GM12892 (cell line): ENCODE results near the gene CBS.

Experiments
- POLR2A ChIP-seq: IDR thresholded peaks from 2 replicates; pipeline ENCODE4 v1.6.1; 2011; ENCODE audit warnings: low read depth, low read length, control low read depth
- POLR2AphosphoS5 ChIP-seq: IDR thresholded peaks from 2 replicates; pipeline ENCODE4 v1.6.1; 2011; ENCODE audit warnings: low read depth, low read length, control low read depth

GRCh38 chr21:43021191-43021590, 54.4 kb downstream of the CBS start:
- TF ChIP-seq POLR2A = no peak
- TF ChIP-seq POLR2AphosphoS5 = no peak
